GM19467 (cell line): Measurements from ENCODE around the gene ANKRD13B.

ENCODE experiments used
- ATAC-seq: cut with Tn5 transposase; IDR thresholded peaks from one replicate; pipeline ENCODE4 v1.9.1; 2021; ENCODE audit warnings: mild to moderate bottlenecking, moderate library complexity; ENCODE audit not compliant: unreplicated experiment

ANKRD13B gene

DNA sequence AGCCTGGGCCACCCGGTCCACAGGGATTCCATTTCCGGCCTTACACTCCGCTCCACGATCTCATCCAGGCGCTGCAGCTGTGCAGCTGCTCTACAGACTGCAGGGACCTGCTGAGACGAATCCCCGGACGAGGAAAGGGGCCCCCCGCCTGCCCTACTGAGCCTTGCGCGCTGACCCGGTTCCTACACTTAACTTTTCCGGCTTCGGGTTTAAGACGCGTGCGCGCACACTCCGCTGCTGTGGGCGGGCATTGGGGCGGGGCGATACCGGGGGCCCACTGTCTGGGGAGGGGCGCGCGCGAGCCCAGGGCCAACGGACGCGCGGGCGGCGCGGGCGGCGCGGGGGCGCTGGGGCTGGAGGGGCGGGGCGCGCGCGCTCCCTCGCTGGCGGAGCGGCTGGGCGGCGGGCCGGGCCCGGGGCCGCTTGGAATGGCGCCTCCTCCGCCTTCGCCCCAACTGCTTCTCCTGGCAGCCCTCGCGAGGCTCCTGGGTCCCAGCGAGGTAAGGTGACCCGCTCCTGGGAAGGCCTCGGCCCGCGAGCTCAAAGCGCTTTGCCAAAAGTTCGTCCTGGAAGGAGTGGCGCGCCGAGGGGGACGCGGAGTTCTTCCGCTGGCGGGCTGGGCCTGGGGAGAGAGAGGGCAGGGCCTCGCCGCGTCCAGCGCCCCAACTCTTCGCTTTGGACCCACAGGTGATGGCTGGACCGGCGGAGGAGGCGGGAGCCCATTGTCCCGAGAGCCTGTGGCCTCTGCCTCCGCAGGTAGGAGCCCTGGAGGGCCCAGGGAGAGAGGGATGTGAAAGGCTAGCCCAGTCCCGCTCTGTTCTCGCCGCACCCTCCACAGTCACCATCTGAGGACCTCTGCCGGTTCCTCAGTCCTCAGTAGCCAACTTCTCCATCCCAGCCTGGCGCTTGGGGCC, 24.3 kb upstream of the ANKRD13B start, which contains the start of gene TP53I13:
TP53I13 (plus strand) TSS at position 371 of the 914 bp plus-strand sequence; CDS start at position 429, 58 bp downstream.
- ATAC-seq: peak; percentile 45

DNA sequence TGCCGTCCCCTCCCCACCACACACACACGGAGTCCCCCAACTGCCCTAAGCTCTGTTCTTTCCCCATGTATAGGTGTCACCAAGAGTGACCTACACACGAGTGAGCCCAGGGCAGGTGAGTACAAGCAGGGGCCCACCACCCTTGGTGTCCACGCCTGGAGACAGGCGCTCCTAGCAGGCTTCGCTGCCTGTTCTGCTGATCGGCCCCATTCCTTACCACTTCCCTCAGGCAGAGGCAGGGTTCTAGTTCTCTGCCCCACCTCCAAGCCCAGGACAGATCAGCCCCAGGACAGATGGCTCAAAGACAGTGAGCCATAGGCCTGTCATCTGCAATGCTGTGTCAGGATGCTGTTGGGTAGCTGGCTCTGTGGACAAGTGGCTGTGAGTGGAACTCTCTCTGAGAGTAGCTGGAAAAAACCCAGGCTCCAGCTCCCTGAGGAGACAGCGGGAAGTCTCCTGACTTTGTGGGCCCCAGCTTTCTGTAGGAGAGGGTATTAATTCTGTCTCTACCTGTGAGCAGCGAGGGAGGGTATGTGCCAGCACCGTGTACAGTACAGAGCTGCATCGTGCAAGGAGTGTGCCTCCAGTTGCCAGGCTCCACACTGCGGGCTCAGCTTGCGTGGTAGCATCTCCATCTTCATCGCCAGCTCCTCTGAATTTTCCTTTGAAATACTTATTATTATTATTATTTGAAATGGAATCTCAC, 23.5 kb upstream of the ANKRD13B start:
- no peak for ATAC-seq

DNA sequence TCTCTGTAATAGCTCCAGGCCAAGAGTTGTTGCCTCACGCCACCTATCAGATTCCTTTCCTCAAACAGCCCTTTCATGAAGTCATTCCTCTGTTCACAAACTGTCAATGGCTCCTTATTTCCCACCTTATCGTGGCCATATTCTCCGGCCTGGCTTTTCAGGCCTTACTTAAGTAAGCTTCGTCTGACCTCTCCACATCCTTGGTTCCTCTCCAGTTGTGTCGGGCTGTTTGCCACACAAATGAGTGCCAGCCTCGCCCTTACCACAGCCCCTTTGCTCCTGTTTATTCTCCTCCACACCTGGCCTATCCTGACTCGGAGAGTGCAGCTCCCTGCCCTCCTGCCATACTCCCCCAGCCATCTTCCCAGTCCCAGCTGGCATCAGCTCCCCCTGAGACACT, 22.4 kb upstream of the ANKRD13B start:
- ATAC-seq: no peak

DNA sequence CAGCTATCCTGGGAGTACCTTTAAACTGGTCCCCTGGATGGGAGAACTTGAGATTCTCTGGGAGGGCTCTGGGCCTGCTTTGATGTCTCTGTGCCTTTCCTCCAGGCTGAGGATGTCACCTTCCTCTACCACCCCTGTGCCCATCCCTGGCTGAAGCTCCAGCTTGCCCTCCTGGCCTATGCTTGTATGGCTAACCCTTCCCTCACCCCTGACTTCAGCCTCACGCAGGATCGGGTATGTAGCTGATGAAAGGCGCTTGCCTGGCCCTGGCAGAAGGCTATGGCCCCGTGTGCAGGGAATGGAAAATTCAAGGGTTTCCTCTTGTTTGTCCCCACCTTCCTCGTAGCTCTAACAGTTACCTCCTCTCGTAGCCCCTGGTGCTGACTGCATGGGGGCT, 21.4 kb upstream of the ANKRD13B start:
- ATAC-seq: no peak

DNA sequence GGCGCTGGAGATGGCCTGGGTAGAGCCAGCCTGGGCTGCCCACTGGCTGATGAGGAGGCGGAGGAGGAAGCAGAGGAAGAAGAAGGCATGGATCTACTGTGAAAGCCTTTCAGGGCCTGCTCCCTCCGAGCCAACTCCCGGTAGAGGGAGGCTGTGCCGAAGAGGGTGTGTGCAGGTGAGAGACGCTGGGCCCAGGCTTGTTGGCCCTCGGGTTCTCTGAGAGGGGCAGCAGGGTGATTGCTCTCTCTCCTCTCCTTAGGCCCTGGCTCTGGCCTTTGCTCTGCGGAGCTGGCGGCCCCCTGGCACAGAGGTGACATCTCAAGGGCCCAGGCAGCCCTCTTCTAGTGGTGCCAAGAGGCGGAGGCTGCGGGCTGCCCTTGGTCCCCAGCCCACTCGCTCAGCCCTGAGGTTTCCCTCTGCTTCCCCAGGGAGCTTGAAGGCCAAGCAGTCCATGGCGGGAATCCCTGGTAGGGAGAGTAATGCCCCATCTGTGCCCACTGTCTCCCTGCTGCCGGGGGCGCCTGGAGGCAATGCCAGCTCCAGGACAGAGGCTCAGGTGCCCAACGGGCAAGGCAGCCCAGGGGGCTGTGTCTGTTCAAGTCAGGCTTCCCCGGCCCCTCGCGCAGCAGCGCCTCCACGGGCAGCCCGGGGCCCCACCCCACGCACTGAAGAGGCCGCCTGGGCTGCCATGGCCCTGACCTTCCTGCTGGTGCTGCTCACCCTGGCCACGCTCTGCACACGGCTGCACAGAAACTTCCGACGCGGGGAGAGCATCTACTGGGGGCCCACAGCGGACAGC, 20.9 kb upstream of the ANKRD13B start:
- ATAC-seq: no peak

DNA sequence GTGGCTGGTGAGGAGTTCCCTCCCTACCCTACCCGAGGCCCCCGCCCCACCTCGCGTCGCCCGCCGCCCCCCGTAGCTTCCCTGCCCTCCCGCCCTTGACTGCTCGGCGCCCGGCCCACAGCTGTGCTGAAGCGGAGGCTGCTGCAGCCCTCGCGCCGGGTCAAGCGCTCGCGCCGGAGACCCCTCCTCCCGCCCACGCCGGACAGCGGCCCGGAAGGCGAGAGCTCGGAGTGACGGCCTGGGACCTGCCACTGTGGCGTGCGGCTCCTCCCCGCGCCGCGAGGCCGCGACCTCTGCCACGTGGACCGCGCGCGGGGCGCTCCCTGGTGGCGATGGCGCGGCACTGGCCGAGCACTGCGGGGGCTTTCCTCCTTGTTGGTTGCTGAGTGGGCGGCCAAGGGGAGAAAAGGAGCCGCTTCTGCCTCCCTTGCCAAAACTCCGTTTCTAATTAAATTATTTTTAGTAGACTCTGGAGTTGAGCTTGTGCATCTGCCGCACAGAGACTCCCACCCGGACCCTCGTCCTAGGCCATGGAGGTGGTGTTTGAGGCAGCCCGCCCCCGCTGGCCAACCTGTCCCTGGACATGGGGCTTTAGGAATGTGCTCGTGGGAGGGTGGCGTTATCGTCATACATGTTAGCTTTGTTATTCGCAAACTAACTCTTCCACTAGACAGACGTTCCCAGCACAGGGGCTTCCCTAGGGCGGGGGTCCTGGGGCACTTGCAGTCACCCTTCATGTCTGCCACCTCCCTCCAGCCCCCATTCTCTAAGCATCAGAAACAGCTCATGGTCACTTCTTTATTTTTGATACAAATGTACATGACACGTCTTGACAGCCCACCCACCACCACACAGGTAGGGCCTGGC, 20.0 kb upstream of the ANKRD13B start:
- no peak for ATAC-seq

DNA sequence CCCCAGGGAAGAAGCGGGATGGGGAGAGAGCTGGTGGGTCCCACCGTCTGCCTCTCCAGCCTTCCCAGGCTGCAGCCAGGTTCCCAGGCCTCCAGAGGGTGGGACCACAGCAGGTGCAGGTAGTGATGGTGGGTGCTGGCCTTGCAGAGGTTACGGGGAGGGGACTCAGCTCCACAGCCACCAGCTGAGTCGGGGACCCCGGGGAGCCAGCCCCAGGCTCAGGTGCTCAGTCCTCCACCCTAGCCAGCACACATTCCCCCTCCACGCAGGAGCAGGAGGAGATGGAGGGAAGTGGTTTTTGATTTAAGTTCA, 19.4 kb upstream of the ANKRD13B start:
- no peak for ATAC-seq

DNA sequence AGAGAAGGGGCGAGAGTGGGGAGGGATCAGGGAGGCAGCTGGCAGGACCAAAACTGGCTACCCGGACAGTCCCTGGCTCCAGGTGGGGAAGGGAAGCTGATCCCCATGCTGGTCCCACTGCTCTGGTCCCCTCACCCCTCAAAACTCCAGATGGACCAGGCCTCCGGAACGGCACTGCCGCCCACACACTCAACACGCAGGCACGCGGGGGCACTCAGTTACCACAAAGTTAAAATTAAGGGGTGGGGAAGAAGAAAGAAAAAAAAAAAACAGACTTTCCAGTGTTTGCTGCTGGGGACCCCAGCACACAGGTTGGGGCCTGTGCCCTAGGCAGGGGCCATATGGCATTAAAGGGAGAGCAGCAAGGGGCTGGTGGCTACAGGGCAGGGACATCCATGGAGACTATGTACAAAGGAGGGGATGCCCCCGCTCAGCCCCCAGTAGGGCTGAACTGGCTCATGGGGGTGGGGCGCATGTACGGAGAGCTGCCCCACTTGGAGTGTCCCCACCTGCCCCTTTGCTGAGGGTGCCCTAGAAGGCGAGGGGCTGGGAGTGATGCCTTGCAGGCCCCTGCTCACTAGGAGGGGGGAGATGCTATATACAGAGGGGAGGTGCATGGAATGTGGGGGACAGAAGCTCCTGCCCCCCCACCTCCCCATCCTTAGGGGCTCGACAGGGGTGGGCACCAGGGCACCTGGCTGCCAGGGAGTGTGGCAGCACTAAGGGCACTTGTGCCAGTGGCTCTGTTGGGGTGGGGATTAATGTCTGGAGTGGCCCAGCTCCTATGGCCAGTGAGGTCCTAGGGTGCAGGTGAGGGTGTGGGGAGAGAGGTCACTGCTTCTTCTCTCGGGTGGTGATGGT, 18.8 kb upstream of the ANKRD13B start:
- no peak for ATAC-seq

DNA sequence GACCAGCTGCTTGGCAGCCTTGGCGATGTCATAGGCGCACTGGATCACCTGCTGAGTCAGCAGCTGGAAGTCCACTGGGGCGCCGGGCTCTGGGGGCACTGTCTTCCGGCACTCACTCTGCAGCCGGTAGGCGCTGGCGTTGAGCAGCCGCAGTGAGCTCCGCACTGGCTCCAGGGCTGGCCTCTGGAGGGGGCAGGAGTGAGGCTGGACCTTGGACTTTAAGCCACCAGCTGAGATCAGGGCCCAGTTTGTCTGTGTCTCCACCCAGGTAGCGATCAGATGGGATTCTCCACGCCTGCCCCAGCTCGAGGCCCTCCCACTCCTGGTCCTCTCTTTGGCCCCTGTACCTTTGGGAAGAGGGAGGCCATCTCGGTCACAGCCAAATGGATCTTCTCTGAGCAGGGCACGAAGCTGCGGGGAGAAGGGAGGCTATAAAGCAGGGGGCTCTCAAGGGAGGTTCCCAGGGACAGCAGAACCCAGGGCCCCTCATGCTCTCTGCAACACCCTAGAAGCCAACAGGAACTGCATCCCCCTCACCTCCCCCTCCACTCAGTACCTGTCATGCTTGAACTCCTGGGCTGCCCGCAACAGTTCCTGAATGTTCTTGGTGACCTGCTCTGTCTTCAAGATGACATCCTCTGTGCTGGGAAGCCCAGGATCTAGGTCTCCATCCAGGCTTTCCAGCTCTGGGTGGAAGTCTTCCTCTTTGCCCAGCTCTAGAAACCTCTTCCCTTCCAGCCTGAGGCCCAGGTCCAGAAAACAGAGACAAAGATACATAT, 18.0 kb upstream of the ANKRD13B start:
- no peak for ATAC-seq

DNA sequence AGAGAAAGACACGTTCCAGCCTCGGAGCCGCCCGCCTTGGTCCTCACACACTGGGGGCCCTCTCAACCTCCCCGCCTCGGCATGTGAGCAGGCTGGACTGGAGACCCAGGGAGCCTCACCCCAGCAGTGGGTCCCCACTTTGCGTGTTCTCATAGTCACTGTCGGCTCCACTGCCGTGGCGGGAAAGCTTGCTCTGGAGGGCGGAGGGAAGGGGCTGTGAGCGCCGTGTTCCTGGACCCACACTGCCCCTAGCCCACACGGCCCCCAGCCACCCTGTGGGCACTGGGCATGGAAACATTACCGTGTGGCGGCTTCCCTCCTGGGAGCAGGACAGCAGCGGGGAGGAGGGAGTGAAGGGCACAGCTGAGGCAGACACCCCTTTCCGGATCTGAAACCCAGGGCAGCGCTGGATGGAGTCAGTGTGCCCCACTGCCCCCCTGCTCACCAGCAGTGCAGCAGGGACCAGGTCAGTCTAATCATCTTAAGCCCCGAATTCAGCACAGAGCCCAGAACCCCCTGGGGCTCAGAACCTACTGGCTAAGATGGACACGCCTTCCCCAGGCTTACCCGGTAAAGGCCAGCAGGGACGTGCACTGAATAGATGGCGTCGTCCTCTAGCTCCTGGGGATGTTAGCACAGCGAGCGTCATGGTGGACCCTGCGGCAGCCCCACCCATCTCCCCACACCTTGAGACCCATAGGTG, 17.3 kb upstream of the ANKRD13B start:
- no peak for ATAC-seq

DNA sequence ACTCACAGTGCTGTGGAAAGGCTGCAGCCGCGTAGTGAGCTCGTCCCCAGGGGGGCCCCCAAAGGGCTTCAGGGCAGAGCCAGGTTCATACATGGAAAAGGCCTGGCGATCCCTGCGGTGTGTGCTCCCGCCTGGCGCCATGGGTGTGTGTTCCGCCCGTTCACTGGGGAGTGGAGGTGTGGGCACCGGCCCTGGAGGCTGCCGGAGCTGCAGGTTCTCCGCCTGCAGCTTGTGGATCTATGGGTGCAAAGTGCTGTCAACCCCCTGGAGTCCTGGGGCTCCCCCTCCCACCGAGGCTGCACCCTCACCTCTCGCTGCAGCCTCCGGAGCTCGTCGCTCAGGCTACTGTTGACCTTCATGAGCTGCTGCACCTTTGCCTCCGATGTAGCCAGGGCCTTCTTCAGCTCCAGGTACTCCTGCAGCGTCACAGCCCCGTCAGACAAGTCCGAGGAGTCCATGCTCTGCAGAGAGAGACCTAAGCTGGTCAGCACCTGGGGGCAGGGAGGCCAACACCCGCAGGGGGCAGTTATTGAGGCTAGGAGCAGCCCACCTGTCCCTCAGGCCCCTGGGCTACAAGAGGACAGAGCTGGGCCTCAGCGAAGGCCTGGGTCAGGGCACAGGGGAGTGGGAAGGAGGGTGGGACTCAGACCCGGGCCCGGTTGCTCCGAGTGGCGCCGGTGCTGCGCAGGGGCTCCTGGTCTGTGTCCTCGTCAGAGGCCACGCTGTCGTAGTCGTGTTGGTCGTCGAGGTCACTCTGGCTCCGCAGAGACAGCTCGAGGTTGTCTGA, 16.5 kb upstream of the ANKRD13B start:
- no peak for ATAC-seq

DNA sequence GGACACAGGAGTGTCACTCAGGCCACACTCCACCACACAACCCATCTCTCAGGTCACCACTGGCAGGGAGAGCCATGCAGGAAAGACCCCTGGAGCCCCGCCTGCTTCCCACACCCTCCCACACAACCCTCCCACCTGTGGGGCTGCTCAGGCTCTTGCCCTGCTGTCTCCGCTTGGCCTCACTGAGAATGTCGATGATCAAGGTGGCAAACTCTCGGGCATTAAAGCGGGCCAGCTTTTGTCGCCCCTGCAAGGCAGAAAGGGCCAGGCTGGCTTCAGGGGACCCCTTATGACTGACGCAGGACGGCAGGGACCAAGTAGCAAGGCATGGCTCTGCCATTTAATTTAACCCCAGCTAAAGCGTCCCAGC, 15.9 kb upstream of the ANKRD13B start:
- ATAC-seq: no peak

DNA sequence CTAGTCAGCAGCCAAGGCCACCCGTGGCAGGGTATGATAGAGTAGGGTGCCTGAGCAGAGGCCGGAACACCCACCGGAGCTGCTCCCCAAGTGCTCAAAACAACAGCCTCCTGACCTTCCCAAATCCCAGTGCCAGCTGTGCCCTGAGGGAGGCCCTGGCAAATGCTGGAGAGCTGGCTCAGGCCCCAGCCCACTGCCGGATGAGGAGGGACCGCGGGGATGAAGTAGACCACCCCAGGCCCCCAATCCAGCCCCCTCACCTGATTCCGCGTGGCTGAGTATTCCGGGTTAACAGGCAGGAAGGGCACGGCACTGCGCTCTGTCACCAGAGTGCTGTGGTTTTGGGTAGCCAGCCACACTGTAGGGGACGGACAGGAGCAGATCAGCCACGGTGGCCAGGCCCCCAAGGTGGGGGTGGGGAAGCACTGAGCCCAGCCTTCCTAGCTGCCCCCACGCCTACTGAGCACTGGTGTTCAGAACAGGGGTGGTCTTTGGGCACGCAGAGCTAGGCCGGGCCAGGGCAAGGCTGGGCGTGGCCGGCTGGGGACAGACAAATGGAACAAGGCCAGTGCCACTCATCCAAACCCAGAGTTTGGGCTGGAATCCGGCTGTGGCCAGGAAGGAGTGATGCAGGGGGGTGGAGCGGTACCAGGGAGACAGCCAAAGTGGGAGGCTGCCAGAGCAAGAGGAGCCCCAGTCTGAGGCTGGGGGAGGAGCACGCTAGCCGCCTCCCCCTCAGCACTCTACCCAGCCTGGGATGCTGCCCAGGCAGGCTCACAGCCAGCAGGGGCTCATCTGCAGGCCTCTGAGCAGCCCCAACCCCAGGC, 15.3 kb upstream of the ANKRD13B start:
- ATAC-seq: no peak

DNA sequence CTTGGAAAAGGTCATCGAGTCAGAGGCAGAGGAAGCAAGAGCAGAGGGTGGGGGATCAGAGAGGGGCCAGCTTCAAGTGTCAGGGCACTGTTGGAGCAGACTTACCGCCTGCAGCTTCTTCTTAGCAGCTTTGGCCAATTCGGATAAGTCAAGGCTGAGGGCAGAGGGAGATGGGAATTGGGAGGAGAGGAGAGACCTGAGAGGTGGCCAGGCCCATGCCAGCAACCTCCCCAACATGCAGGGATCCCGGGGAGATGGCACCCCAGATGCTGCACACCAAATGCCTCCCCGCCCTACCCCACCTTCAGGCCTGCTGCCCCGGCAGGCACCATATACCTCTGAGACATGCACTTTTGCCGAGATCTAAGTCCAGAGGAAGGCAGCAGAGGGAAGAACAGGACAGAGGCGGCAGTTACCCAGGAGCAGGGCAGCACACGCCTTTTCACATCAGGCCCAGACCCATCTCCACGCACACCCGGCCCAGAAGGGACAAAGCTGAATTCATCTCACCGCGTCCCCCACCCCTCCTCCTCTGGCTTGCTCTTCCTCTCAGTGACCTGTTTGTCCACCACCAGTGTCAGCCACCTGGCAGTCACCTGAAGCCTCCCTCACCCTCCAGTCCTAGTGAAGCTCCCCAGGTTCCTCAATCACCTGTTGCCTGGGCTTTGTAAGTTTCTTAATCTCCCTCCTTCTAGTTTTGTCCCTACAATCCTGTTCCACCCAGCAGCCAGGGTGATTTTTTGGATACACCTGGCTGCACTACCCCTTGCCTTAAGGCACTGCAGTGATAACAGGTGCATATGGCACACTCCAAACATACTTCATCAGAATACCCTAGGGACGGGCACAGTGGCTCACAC, 14.1 kb upstream of the ANKRD13B start:
- no peak for ATAC-seq

DNA sequence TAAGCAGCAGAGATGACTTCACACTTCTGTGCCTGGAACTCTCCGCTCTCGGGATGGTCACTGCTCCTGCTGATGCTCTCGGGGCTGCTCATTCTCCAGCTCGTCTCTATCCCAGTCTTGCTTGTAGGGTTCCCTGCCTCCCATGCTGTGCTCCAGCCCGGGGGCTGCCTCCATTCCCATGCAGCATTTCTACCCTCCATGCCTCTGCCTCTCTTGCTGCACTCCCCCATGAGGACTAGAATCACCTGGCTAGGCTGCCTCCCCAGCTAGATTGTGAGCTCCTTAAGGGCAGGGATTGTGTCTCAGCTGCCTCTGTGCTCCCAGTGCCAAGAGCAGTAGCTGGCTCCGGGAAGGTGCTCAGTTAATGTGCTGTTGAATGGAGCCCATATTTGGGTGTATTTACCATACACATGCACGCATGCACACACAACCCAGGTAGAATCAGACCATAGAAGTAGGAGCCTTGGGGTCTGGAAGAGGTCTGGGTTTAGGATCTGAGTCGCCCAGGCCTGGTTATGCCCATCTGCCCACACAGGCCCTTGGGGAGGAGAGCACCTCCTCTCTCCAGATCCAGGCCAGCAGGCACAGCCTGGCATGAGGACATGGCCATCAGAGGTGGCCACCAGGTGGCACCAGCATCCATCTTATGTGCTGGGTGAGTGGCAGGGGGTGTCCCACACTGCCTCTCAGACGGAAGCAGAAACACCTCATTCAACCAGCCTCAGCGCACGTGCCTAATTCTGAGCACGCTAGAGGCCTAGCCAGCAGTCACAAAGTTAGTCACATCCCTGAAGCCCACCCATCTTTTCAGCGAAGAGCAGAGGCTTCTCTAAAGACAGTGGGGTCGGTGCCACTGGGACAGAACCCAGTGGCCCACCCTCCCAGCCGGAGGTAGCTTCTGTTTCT, 12.8 kb upstream of the ANKRD13B start:
- ATAC-seq: peak; percentile 70
